GM23338 (cell line): ENCODE measurements around the gene ZDHHC20. TPM values are rescaled to one million over a fixed set of nuclear protein-coding genes. Genes with fewer than 3 reads are reported as not detected.

ENCODE experiments used
- ATAC-seq: fragments of 200-7000 bp; cut with Tn5 transposase; 3 replicates; pipeline ENCODE4 v1.9.1; 2020
- DNase-seq: peaks from one replicate; pipeline ENCODE4 v3.0.0-alpha.2; 2015; ENCODE audit warnings: low spot score
- H2AFZ ChIP-seq: fragments of 200-600 bp; sonication (generic); 2 replicates; pipeline ENCODE4 v1.8.0; 2016; ENCODE audit warnings: antibody characterized with exemption, mild to moderate bottlenecking, moderate library complexity
- H3F3A ChIP-seq: fragments of 200-600 bp; sonication (generic); replicated peaks from 2 replicates; pipeline ENCODE4 v1.8.0; 2017; ENCODE audit warnings: antibody characterized with exemption, mixed run types, low read depth
- H3K27ac ChIP-seq: fragments of 200-600 bp; sonication (generic); 2 replicates; pipeline ENCODE4 v1.6.1; 2016; ENCODE audit warnings: low read depth
- H3K27me3 ChIP-seq: fragments of 200-600 bp; sonication (generic); 2 replicates; pipeline ENCODE4 v1.8.0; 2016; ENCODE audit warnings: mild to moderate bottlenecking, mixed run types, moderate library complexity; ENCODE audit not compliant: insufficient read depth
- H3K36me3 ChIP-seq: fragments of 200-600 bp; sonication (generic); 2 replicates; pipeline ENCODE4 v1.8.0; 2016; ENCODE audit warnings: mild to moderate bottlenecking; ENCODE audit not compliant: insufficient read depth
- H3K4me1 ChIP-seq: fragments of 200-600 bp; sonication (generic); 2 replicates; pipeline ENCODE4 v1.8.0; 2016; ENCODE audit warnings: mild to moderate bottlenecking, moderate library complexity; ENCODE audit not compliant: insufficient read depth
- H3K4me2 ChIP-seq: fragments of 200-600 bp; sonication (generic); 2 replicates; pipeline ENCODE4 v1.7.1; 2017; ENCODE audit warnings: mixed run types
- H3K4me3 ChIP-seq: fragments of 200-600 bp; sonication (generic); 2 replicates; pipeline ENCODE4 v1.6.1; 2016; ENCODE audit warnings: mixed run types
- H3K79me2 ChIP-seq: fragments of 200-600 bp; sonication (generic); replicated peaks from 2 replicates; pipeline ENCODE4 v1.8.0; 2017; ENCODE audit warnings: mild to moderate bottlenecking; ENCODE audit not compliant: insufficient read depth
- H3K9me2 ChIP-seq: fragments of 200-600 bp; sonication (generic); 2 replicates; pipeline ENCODE4 v1.8.0; 2017; ENCODE audit not compliant: insufficient read depth
- H4K20me1 ChIP-seq: fragments of 200-600 bp; sonication (generic); replicated peaks from 2 replicates; pipeline ENCODE4 v1.8.0; 2017; ENCODE audit warnings: mild to moderate bottlenecking; ENCODE audit not compliant: insufficient read depth
- H3K27ac Mint-ChIP-seq: 2 replicates; pipeline ENCODE4 v1.8.0; 2020; ENCODE audit warnings: inconsistent platforms, mild to moderate bottlenecking, moderate library complexity, mixed read lengths
- H3K27me3 Mint-ChIP-seq: 3 replicates; pipeline ENCODE4 v1.8.0; 2022; ENCODE audit warnings: low read depth, mild to moderate bottlenecking, moderate library complexity, mixed read lengths, inconsistent platforms; ENCODE audit not compliant: insufficient read depth, poor library complexity
- H3K36me3 Mint-ChIP-seq: 3 replicates; pipeline ENCODE4 v1.8.0; 2021; ENCODE audit warnings: low read depth, mild to moderate bottlenecking, inconsistent platforms, moderate library complexity, mixed read lengths
- H3K4me1 Mint-ChIP-seq: 3 replicates; pipeline ENCODE4 v1.8.0; 2020; ENCODE audit warnings: mild to moderate bottlenecking, inconsistent platforms, mixed read lengths
- H3K4me3 Mint-ChIP-seq: 3 replicates; pipeline ENCODE4 v1.8.0; 2021; ENCODE audit warnings: moderate library complexity, mild to moderate bottlenecking, inconsistent platforms, mixed read lengths
- H3K9me3 Mint-ChIP-seq: 3 replicates; pipeline ENCODE4 v1.8.0; 2020; ENCODE audit warnings: moderate library complexity, mild to moderate bottlenecking, inconsistent platforms, mixed read lengths
- CREB1 ChIP-seq: fragments of 250-450 bp; sonication (Bioruptor Pico); IDR thresholded peaks from 2 replicates; pipeline ENCODE4 v1.5.0; 2020; ENCODE audit warnings: low read depth, mild to moderate bottlenecking, moderate library complexity
- POLR2AphosphoS5 ChIP-seq: IDR thresholded peaks from 2 replicates; pipeline ENCODE4 v1.6.1; 2016; ENCODE audit warnings: antibody characterized with exemption, low read depth
- REST ChIP-seq: IDR thresholded peaks from one replicate; pipeline ENCODE4 v1.6.1; 2018; ENCODE audit warnings: antibody characterized with exemption; ENCODE audit not compliant: unreplicated experiment
- STAT1 ChIP-seq: IDR thresholded peaks from one replicate; pipeline ENCODE4 v1.6.1; 2016; ENCODE audit warnings: antibody characterized with exemption; ENCODE audit not compliant: unreplicated experiment
- ZNF114 ChIP-seq: fragments of 250-450 bp; sonication (Bioruptor Pico); IDR thresholded peaks from 2 replicates; pipeline ENCODE4 v1.5.0; 2020; ENCODE audit warnings: mild to moderate bottlenecking, moderate library complexity
- ZNF331 ChIP-seq: fragments of 250-450 bp; sonication (Bioruptor Pico); IDR thresholded peaks from 2 replicates; pipeline ENCODE4 v1.5.0; 2020; ENCODE audit warnings: low read depth, mild to moderate bottlenecking, moderate library complexity
- ZNF462 ChIP-seq: fragments of 250-450 bp; sonication (Bioruptor Pico); IDR thresholded peaks from 2 replicates; pipeline ENCODE4 v1.5.0; 2020; ENCODE audit warnings: mild to moderate bottlenecking, moderate library complexity
- long read RNA-seq: library from polyadenylated mRNA; unstranded; transcript quantifications from one replicate; pipeline ENCODE4 v2.0.0, GENCODE V29; 2020; ENCODE audit not compliant: unreplicated experiment
- polyA plus RNA-seq: library from polyadenylated mRNA; unstranded; fragments of >200 nt; fragmentation: Nextera tagmentation; extraction: Ambion mirVana; gene quantifications from 2 replicates; pipeline ENCODE4 v1.2.1, GENCODE V29; 2016
- total RNA-seq: library from RNA; depleted of rRNA; stranded (reverse); fragments of >200 nt; shearing (Covaris generic); gene quantifications from 2 replicates; pipeline ENCODE4 v1.2.3, GENCODE V29; 2014; rRNA removed
- TF ChIP-seq, protein P1 (sequence below), 2 experiments: fragments of 200-600 bp in 1 of 2; sonication (generic) in 1 of 2; conservative IDR thresholded peaks; 2 replicates each; pipeline versions ENCODE4 v1.5.1 to v1.6.1; 2016 to 2017; ENCODE audit warnings: antibody characterized with exemption in 2 of 2, low read depth in 2 of 2, mild to moderate bottlenecking in 2 of 2, moderate library complexity in 1 of 2

Gene ZDHHC20
- total RNA-seq (119 and 129 TPM in 2 replicates), polyA plus RNA-seq (37.7 and 41.1 TPM in 2 replicates)
- long read RNA-seq, partial matches to known transcripts: 1 of 2 reads
- long read RNA-seq, other reads (novel, unspliced or antisense): 0 of 2 reads

- H3K79me2 ChIP-seq: peaks cover 48% of the 10 kb centered on the region
- ATAC-seq (peak; percentile 83), DNase-seq (peak; percentile 91)
- no peaks in the 10 kb centered on the region for H3K36me3 ChIP-seq
- H3K4me1 ChIP-seq: peaks cover 18% of the 10 kb centered on the region
- no peaks in the 10 kb centered on the region for H3K9me2 ChIP-seq
- peak within 1 kb of the TSS; percentile 96 for H3K4me3 ChIP-seq
- Mint-ChIP-seq H3K27me3 (peaks cover 12% of the 10 kb centered on the region), H3K4me1 (peaks cover 20% of the 10 kb centered on the region), H3K4me3 (peak within 1 kb of the TSS; percentile 96), H3K27ac (peak within 1 kb of the TSS; percentile 95), H3K9me3 (peaks cover 4% of the 10 kb centered on the region; the same call in 1 of the 3 replicates), H3K36me3 (peaks cover 14% of the 10 kb centered on the region)
- peak within 1 kb of the TSS; percentile 88 for H3K4me2 ChIP-seq
- TF ChIP-seq CREB1 (CRISPR knock-in tag) (no peak), ZNF331 (no peak), REST (no peak), POLR2AphosphoS5 (peak; percentile 66), ZNF462 (CRISPR knock-in tag) (no peak), STAT1 (no peak), ZNF114 (CRISPR knock-in tag) (no peak)
- TF ChIP-seq, protein P1, sequence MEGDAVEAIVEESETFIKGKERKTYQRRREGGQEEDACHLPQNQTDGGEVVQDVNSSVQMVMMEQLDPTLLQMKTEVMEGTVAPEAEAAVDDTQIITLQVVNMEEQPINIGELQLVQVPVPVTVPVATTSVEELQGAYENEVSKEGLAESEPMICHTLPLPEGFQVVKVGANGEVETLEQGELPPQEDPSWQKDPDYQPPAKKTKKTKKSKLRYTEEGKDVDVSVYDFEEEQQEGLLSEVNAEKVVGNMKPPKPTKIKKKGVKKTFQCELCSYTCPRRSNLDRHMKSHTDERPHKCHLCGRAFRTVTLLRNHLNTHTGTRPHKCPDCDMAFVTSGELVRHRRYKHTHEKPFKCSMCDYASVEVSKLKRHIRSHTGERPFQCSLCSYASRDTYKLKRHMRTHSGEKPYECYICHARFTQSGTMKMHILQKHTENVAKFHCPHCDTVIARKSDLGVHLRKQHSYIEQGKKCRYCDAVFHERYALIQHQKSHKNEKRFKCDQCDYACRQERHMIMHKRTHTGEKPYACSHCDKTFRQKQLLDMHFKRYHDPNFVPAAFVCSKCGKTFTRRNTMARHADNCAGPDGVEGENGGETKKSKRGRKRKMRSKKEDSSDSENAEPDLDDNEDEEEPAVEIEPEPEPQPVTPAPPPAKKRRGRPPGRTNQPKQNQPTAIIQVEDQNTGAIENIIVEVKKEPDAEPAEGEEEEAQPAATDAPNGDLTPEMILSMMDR (conservative IDR thresholded peaks at IDR 0.05; ENCODE audit: low read depth in 2 of 2): no peak
- peaks cover 20% of the 10 kb centered on the region for H4K20me1 ChIP-seq
- peak within 1 kb of the TSS; percentile 95 for H3K27ac ChIP-seq
- H3K27me3 ChIP-seq: no peaks in the 10 kb centered on the region
- H2AFZ ChIP-seq: peak within 1 kb of the TSS; percentile 78
- no peaks in the 10 kb centered on the region for H3F3A ChIP-seq
These were observed at the start of gene ZDHHC20 for GRCh38 chr13:21458813-21459701. Gene ZDHHC20 (minus strand): TSS chr13:21459303. CDS start chr13:21459171, 132 bp downstream.
